ENCODE results near the gene GRK3.

GRK3 gene

GRCh38 chr22:25754527-25755202, 190.2 kb downstream of the GRK3 start:
- H3K27ac ChIP-seq (ENCODE audit: low read depth, low read length) = no peak overlapping the region
- TF ChIP-seq EZH2phosphoT487 (IDR thresholded peaks at IDR 0.05; ENCODE audit: borderline replicate concordance, low read length) = no peak
- TF ChIP-seq CTCF (IDR thresholded peaks at IDR 0.05; ENCODE audit: low read depth, low read length, poor library complexity, severe bottlenecking) = no peak

GRCh38 chr22:25757686-25758085, 193.2 kb downstream of the GRK3 start:
- Histone ChIP-seq H3K27ac (ENCODE audit: low read depth, low read length) (no peak overlapping the region), H3K4me1 (ENCODE audit: control insufficient read depth, low read length) (no peaks in the 10 kb centered on the region), H3K9me2 (replicated peaks; ENCODE audit: control insufficient read depth, low read length) (no peaks in the 10 kb centered on the region), H3K4me2 (ENCODE audit: low read length) (no peak overlapping the region), H3K36me3 (ENCODE audit: control insufficient read depth, low read length) (no peaks in the 10 kb centered on the region), H3K79me2 (ENCODE audit: control insufficient read depth, low read length) (no peaks in the 10 kb centered on the region), H3K27me3 (ENCODE audit: control insufficient read depth, low read length) (no peaks in the 10 kb centered on the region), H3K4me3 (ENCODE audit: low read length) (no peak overlapping the region), H4K20me1 (ENCODE audit: control insufficient read depth, insufficient read depth, low read depth, low read length) (no peaks in the 10 kb centered on the region), H3K9me3 (ENCODE audit: control insufficient read depth, insufficient read depth, low read length) (no peaks in the 10 kb centered on the region), H3F3A (ENCODE audit: control insufficient read depth, insufficient read depth) (no peaks in the 10 kb centered on the region)
- TF ChIP-seq EZH2phosphoT487 (IDR thresholded peaks at IDR 0.05; ENCODE audit: borderline replicate concordance, low read length) = no peak
- TF ChIP-seq CTCF (IDR thresholded peaks at IDR 0.05; ENCODE audit: low read depth, low read length, poor library complexity, severe bottlenecking) = no peak

More at GRCh38 chr22:25754527-25755202, 190.2 kb downstream of the GRK3 start:
- no peak overlapping the region for H3K4me2 ChIP-seq (ENCODE audit: low read length)
- no peaks in the 10 kb centered on the region for H3K36me3 ChIP-seq (ENCODE audit: control insufficient read depth, low read length)
- H3K9me3 ChIP-seq (ENCODE audit: control insufficient read depth, insufficient read depth, low read length) = no peaks in the 10 kb centered on the region
- no peaks in the 10 kb centered on the region for H3F3A ChIP-seq (ENCODE audit: control insufficient read depth, insufficient read depth)
- H3K79me2 ChIP-seq (ENCODE audit: control insufficient read depth, low read length) = no peaks in the 10 kb centered on the region
- H4K20me1 ChIP-seq (ENCODE audit: control insufficient read depth, insufficient read depth, low read depth, low read length) = no peaks in the 10 kb centered on the region
- H3K4me3 ChIP-seq (ENCODE audit: low read length) = no peak overlapping the region
- no peaks in the 10 kb centered on the region for H3K4me1 ChIP-seq (ENCODE audit: control insufficient read depth, low read length)
- no peaks in the 10 kb centered on the region for H3K9me2 ChIP-seq (replicated peaks; ENCODE audit: control insufficient read depth, low read length)
- H3K27me3 ChIP-seq (ENCODE audit: control insufficient read depth, low read length) = peaks cover 14% of the 10 kb centered on the region; the same call in 1 of the 2 replicates

GRCh38 chr22:25758316-25758715, 193.8 kb downstream of the GRK3 start:
- no peak overlapping the region for H3K27ac ChIP-seq (ENCODE audit: low read depth, low read length)
- no peaks in the 10 kb centered on the region for H3K79me2 ChIP-seq (ENCODE audit: control insufficient read depth, low read length)

More at GRCh38 chr22:25758316-25758715, 193.8 kb downstream of the GRK3 start:
- Histone ChIP-seq H3F3A (ENCODE audit: control insufficient read depth, insufficient read depth) (no peaks in the 10 kb centered on the region), H3K4me3 (ENCODE audit: low read length) (no peak overlapping the region), H3K9me3 (ENCODE audit: control insufficient read depth, insufficient read depth, low read length) (no peaks in the 10 kb centered on the region), H3K27me3 (ENCODE audit: control insufficient read depth, low read length) (no peaks in the 10 kb centered on the region), H3K4me2 (ENCODE audit: low read length) (no peak overlapping the region), H3K4me1 (ENCODE audit: control insufficient read depth, low read length) (no peaks in the 10 kb centered on the region), H3K9me2 (replicated peaks; ENCODE audit: control insufficient read depth, low read length) (no peaks in the 10 kb centered on the region), H3K36me3 (ENCODE audit: control insufficient read depth, low read length) (no peaks in the 10 kb centered on the region), H4K20me1 (ENCODE audit: control insufficient read depth, insufficient read depth, low read depth, low read length) (no peaks in the 10 kb centered on the region)
- no peak for TF ChIP-seq EZH2phosphoT487 (IDR thresholded peaks at IDR 0.05; ENCODE audit: borderline replicate concordance, low read length)
- no peak for TF ChIP-seq CTCF (IDR thresholded peaks at IDR 0.05; ENCODE audit: low read depth, low read length, poor library complexity, severe bottlenecking)

All from DOHH2 (cell line).